ENCODE data around the gene HAUS3. TPM values are rescaled to one million over a fixed set of nuclear protein-coding genes. Genes with fewer than 3 reads are reported as not detected.

Gene HAUS3
- 7.0 and 11.3 TPM in 2 replicates for total RNA-seq

GRCh38 chr4:2241410-2242353 lies at the start of gene HAUS3, which contains the start of gene POLN:
Gene HAUS3, minus strand, starts transcription at chr4:2242121. Its CDS starts 1,175 bp downstream, at chr4:2240946.
Gene POLN, minus strand, starts transcription at chr4:2242121. Its CDS starts 12,890 bp downstream, at chr4:2229231.

GRCh38 chr4:2261853-2262144 lies 19.9 kb upstream of the HAUS3 start, which contains the start of gene MXD4:
Gene MXD4, minus strand, starts transcription at chr4:2262109. Its CDS starts 129 bp downstream, at chr4:2261980.

Small RNA genes lying within 50 kb of the gene (small RNA-seq; reads per million reads assigned to genes)
- gene COX6B1P5: not detected

Other genes with a start within 250 kb of the HAUS3 start
- gene NELFA, start 233.1 kb downstream of the HAUS3 start, total RNA-seq: 22.8 and 25.8 TPM in 2 replicates
- under 0.01 TPM in 2 replicates for gene NAT8L, start 182.8 kb downstream of the HAUS3 start, total RNA-seq
- gene POLN, start within 50 bp of the HAUS3 start, total RNA-seq: 2.2 and 3.5 TPM in 2 replicates
- 35.0 and 45.2 TPM in 2 replicates for gene MXD4, start 20.0 kb upstream of the HAUS3 start, total RNA-seq
- 3.3 and 4.9 TPM in 2 replicates for gene ZFYVE28, start 176.5 kb upstream of the HAUS3 start, total RNA-seq
- not detected in 2 replicates for gene CFAP99, start 176.8 kb upstream of the HAUS3 start, total RNA-seq
- gene RNF4, start 227.0 kb upstream of the HAUS3 start, total RNA-seq: 55.9 and 57.3 TPM in 2 replicates